Measurements from ENCODE around the gene DBNDD1.

DNA sequence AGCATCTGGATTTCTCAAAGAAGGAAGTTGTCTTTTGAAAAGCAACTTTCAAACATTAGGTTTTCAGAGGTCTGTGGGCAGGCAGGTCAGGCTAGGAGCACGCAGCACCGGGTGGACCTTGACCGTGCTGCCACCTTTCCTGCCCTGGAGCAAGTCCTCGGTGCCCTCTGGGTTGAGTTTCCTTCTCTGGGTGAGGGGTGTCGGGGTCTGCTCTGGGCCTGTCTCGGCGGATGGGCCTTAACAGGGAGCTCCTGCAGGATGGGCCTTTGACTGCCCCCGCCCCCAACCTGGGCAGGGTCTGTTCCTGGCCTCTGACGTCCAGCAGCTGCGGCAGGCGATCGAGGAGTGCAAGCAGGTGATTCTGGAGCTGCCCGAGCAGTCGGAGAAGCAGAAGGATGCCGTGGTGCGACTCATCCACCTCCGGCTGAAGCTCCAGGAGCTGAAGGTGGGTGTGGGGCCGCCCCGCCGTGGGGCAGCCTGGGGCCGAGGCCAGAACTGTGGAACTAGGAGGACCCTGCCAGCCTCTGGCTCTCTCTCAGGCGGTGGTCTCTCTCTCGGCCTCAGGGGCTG lies 62.0 kb downstream of the DBNDD1 start:
- TF ChIP-seq EZH2 (IDR thresholded peaks at IDR 0.05; ENCODE audit: borderline replicate concordance): no peak
- TF ChIP-seq, protein P1, sequence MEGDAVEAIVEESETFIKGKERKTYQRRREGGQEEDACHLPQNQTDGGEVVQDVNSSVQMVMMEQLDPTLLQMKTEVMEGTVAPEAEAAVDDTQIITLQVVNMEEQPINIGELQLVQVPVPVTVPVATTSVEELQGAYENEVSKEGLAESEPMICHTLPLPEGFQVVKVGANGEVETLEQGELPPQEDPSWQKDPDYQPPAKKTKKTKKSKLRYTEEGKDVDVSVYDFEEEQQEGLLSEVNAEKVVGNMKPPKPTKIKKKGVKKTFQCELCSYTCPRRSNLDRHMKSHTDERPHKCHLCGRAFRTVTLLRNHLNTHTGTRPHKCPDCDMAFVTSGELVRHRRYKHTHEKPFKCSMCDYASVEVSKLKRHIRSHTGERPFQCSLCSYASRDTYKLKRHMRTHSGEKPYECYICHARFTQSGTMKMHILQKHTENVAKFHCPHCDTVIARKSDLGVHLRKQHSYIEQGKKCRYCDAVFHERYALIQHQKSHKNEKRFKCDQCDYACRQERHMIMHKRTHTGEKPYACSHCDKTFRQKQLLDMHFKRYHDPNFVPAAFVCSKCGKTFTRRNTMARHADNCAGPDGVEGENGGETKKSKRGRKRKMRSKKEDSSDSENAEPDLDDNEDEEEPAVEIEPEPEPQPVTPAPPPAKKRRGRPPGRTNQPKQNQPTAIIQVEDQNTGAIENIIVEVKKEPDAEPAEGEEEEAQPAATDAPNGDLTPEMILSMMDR (IDR thresholded peaks at IDR 0.05; ENCODE audit: poor library complexity): no peak
- no peak for TF ChIP-seq EZH2phosphoT487 (IDR thresholded peaks at IDR 0.05; ENCODE audit: low read depth, severe bottlenecking, unreplicated experiment)

Data from hepatocyte (in vitro differentiated cells).